Hindlimb muscle (tissue), 1 donor: Measurements from ENCODE around the gene USP27X. TPM values are rescaled to one million over a fixed set of nuclear protein-coding genes. Genes with fewer than 3 reads are reported as not detected.
A peak's percentile ranks its signal among the peaks of the same experiment; 100 is the strongest.

Experiments used
- DNase-seq: peaks from one replicate; pipeline ENCODE4 v3.0.0-alpha.2; 2013
- polyA plus RNA-seq: library from polyadenylated mRNA; unstranded; fragments of 120-200 nt; gene quantifications from one replicate; pipeline ENCODE4 v1.2.1, GENCODE V29; 2013; ENCODE audit not compliant: insufficient read length

The USP27X gene
- polyA plus RNA-seq, result 2.5 TPM

DNA sequence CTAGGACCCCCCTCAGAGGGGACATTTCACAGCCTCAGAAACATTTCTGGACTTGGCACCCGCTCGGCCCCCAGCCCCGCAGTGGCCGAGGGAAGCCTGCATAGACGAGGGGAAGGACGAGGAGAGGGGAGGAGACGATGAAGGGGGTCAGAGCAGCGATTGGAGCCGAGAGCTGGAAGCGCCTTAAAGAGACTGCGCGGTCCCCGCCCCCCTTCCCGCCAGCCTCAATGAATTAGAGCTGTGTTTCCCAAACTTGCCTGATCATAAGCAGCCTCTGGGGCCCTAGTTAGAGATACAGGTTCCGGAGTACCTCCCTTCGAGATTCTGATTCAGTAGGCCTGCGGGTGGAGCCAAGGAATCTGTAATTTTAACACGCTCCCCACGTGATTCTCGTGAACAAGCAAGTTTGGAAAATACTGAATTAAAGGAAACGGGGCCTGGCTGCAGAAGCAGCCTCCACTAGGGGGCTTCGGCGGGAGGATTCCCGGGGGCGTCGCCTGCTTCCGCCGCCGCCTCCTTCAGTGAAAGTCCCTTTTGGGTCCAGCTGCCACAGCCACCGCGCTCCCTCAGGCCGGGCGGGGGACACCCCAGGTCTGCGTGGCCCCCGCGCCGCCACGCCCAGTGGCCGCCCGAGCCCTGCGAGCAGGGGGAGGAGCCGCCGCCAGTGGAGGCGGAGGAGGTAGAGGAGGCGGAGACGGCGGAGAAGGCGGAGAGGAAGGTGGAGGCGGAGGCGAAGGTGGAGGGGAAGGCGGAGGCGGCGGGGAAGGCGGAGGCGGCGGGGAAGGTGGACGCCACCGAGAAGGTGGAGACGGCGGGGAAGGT lies at the start of gene USP27X:
TSS of gene USP27X (plus strand) at position 651 of the 822 bp plus-strand sequence. CDS start 824 bp downstream, outside the sequence.
- DNase-seq, result peak; percentile 81

- no peak for DNase-seq
Observed at GRCh38 chrX:49838374-49838773, 40.9 kb upstream of the USP27X start.

DNA sequence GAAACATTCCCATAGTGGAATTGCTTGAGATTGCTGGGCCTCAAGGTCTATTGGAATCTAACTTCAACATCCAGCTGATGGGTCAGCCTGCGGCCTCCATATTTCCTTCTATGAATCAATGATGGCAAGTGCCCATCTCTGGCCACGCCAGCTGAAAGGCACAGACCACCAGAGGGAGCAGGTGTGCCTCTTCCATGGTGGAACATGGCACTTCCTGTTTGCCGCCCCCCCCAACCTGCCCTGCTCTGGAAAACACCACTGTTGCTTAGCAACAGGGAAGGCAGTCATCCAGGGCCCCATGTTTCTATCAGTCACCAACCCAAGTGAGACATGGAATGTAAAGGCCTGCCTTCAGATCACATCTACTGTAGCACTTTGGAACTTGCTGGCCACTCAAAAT lies 38.6 kb upstream of the USP27X start:
- peak; percentile 8 for DNase-seq

DNA sequence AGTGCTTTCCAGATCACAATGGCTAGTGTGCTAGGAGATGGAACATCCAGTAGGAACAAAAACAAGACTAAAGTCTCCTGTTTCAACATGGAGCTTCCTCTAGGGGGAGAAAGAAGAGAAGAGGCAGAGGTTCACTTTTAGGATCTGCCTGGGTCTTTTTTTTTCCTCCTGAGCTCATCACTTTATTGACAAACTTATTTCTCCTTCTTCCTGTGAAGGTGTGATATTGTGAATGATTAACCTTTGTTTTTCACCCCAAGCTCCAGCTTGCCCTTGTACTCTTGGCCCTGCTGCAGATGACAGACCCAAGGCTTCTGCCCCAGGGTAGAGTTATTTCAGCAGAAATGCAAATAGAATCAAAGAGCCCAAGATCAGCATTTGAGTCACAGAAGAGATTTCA lies 36.7 kb upstream of the USP27X start:
- DNase-seq, result no peak

DNA sequence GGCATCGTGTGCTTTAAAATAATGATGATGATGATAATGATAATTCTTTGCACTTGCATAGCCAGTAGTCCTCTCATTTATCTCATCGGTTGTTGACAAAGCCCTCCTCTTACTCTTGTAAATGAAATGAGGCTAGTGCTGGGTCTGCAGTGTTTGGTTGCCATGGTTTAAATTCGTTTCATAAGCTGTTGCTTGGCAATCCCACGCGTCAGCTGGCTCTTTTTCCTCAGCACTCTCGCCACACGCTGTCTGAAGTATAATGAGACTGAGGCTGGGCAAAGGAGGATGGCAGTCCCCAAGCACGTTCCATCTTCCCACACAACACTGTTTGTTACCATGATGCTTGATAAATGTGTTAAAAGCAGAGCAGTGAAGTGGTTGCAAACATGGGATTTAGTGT lies 34.7 kb upstream of the USP27X start:
- DNase-seq, result no peak

GRCh38 chrX:49845701-49846403 lies 33.4 kb upstream of the USP27X start:
- DNase-seq, result peak; percentile 10

DNA sequence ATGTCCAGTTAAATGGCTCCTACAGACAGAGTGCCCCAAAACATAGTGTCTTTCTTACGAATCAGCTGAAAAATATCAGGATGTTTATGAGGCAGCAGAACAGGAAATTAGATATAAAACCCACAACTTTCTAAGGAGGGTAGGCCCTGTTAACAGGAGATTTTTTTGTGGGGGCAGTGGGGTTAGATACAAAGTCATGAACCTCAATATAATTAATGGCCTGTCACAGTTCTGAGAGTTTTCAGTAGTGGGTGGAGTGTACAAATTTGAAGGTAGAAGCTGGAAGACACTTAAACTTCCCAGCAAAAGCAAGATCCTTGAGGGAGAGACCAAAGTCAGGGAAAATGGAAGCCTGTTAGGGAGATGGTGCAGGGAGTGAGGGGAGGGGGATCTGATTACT lies 32.8 kb upstream of the USP27X start:
- DNase-seq, result no peak

GRCh38 chrX:49848275-49848674 lies 31.0 kb upstream of the USP27X start:
- DNase-seq, result no peak

- no peak for DNase-seq
Observed at GRCh38 chrX:49850028-49850427, 29.3 kb upstream of the USP27X start.

DNA sequence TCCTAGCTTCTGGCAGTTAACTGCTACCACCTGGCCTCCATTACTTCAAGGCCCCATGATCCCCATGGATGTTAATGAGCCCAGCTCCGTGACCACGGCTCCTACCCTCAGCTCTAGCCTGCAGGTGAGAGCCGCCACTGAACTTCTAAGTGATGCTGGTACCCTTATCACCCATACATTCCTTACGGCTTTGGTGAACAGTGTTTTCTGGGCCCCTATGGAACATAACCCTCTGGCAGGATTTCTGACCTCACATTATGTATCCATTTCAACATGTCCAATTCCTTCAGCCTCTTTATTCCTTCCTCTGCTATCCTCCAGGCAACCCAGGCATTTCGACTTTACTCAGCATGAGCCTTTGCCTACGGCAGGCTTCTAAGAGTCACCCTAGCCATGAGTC lies 25.6 kb upstream of the USP27X start:
- no peak for DNase-seq

DNA sequence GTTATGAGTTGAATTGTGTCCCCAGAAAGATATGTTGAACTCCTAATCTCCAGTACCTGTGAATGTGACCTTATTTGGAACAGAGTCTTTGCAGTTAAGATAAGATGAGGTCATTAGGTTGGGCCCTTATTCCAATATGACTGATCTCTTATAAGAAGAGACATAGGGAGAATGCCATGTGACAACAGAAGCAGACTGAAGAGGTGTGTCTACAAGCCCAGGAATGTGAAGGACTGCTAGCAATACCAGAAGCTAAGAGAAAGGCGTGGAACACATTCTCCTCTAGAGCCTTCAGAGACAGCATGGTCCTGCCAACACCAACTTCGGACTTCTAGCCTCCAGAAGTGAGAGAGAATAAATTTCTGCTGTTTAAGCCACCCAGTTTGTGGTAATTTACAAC lies 22.5 kb upstream of the USP27X start:
- no peak for DNase-seq

DNA sequence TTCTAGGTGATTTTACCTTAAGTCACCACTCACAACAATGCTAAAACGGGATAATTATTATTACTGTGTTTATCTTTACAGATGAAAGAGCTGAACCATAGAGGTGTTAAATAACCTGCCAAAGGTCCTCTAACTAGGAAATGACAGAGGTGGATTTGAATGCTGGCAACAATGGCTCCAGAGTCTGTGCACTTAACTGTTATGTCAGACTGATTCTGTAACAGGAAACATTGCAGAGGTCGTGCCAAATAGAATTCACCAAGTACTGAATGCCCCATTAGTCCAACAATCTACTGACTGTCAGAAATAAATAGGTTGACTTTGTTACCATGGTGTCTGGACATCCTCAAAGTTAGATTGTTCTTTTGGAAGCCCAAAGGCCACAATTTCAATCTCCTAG lies 20.9 kb upstream of the USP27X start:
- no peak for DNase-seq

GRCh38 chrX:49859491-49859890 lies 19.8 kb upstream of the USP27X start:
- no peak for DNase-seq

DNA sequence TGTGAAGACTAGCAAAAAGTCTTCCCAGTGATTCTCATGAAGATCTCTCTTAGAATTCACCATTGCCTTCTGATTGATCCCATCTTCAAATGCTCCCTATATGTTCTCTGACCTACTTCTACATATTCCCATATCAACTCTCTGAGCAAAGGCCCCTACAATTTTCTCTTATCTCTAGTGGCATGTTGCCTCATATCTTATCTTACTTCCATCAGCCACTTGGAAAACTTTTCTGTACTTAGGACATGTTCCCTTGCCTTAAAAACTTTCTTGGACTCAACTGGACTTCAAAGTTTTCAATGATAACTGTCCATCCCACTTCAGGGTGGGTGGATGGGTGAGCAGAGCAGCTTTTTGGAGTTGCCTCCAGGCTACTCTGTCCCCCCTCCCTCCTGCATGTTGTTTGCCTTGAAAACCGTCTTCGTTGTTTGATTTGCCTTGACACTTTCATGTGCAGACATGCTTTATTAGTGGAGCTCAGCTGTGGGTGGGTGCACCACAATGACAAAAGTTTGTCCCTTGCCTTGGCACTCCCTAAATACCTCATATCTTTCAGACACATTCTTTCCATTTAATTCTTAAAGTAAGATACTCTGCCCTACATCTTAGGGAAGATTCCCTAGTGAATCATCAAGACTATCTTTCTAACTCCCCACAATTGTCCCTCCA lies 18.3 kb upstream of the USP27X start:
- DNase-seq, result no peak

GRCh38 chrX:49862093-49862492 lies 17.2 kb upstream of the USP27X start:
- DNase-seq, result no peak

GRCh38 chrX:49868739-49869138 lies 10.5 kb upstream of the USP27X start:
- DNase-seq, result no peak

DNA sequence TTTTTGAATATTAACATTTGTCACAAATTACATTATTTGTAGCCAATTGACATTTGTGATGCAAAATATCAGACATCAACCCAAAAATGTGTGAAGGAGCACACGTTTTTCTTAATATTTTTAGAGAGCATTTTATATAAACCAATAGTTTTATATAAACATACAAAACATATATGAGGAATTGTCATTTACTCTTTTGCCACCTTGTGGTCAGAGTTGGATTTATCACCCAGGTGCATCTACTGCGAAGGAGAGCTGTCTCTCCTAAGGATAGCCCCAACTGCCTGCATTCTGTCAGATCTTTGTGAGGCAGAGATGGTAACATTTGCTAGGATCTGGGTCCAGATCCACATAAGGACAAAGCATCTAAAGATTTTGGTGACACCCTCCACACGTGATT lies 2.5 kb upstream of the USP27X start:
- DNase-seq, result no peak

- no peak for DNase-seq
Observed at GRCh38 chrX:49877397-49878101, 1.7 kb upstream of the USP27X start.

GRCh38 chrX:49878128-49878833 lies 1.0 kb upstream of the USP27X start:
- DNase-seq, result no peak

- no peak for DNase-seq
Observed at GRCh38 chrX:49879656-49880277, 483 bp downstream of the USP27X start.

DNA sequence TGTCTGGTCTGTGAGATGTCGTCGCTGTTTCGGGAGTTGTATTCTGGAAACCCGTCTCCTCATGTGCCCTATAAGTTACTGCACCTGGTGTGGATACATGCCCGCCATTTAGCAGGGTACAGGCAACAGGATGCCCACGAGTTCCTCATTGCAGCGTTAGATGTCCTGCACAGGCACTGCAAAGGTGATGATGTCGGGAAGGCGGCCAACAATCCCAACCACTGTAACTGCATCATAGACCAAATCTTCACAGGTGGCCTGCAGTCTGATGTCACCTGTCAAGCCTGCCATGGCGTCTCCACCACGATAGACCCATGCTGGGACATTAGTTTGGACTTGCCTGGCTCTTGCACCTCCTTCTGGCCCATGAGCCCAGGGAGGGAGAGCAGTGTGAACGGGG lies 1.4 kb downstream of the USP27X start:
- DNase-seq, result no peak
